Dermis microvascular lymphatic vessel endothelial cell (primary cell): ENCODE data around the gene CEP295NL. TPM values are rescaled to one million over a fixed set of nuclear protein-coding genes. Genes with fewer than 3 reads are reported as not detected.
"Not testable (repeated sequence)": the region's sequence is repeated elsewhere in the genome, so short reads cannot be mapped to it uniquely, and the experiment has no call there.

ENCODE experiments used
- DNase-seq, 2 donors: peaks; one replicate each; pipeline versions ENCODE4 v3.0.0 to v3.0.0-alpha.2; 2010; ENCODE audit warnings: low read depth in 2 of 2
- total RNA-seq: library from RNA; depleted of rRNA; stranded (reverse); fragments of >200 nt; gene quantifications from 2 replicates; pipeline ENCODE4 v1.2.1, GENCODE V29; 2014

Gene CEP295NL
- total RNA-seq, 1 donor from 2014 or later = 0.64 TPM

- no peak for DNase-seq
Observed at GRCh38 chr17:78905541-78905940, 2.5 kb upstream of the CEP295NL start.

- no peak for DNase-seq
Observed at GRCh38 chr17:78905116-78905515, 2.1 kb upstream of the CEP295NL start.

GRCh38 chr17:78904371-78904770, 1.4 kb upstream of the CEP295NL start:
- DNase-seq = no peak

GRCh38 chr17:78902231-78902630, 770 bp downstream of the CEP295NL start:
- not testable (repeated sequence) for DNase-seq

GRCh38 chr17:78901806-78902205, 1.2 kb downstream of the CEP295NL start:
- DNase-seq = no peak

- no peak for DNase-seq
Observed at GRCh38 chr17:78900816-78901215, 2.2 kb downstream of the CEP295NL start.

- no peak for DNase-seq
Observed at GRCh38 chr17:78899361-78900260, 3.4 kb downstream of the CEP295NL start.

GRCh38 chr17:78898947-78899346, 4.1 kb downstream of the CEP295NL start:
- no peak for DNase-seq

- no peak for DNase-seq
Observed at GRCh38 chr17:78898075-78898836, 4.7 kb downstream of the CEP295NL start.

GRCh38 chr17:78897664-78898047, 5.3 kb downstream of the CEP295NL start:
- DNase-seq = no peak

- no peak for DNase-seq
Observed at GRCh38 chr17:78896834-78897663, 6.0 kb downstream of the CEP295NL start.

GRCh38 chr17:78896091-78896833, 6.7 kb downstream of the CEP295NL start:
- DNase-seq = no peak

GRCh38 chr17:78895322-78895721, 7.7 kb downstream of the CEP295NL start:
- peak; percentile 80 to 83 for DNase-seq

GRCh38 chr17:78893684-78894083, 9.3 kb downstream of the CEP295NL start:
- no peak for DNase-seq

GRCh38 chr17:78892936-78893379, 10.0 kb downstream of the CEP295NL start:
- no peak for DNase-seq

- no peak for DNase-seq
Observed at GRCh38 chr17:78892520-78892919, 10.5 kb downstream of the CEP295NL start.

GRCh38 chr17:78892062-78892456, 10.9 kb downstream of the CEP295NL start:
- no peak for DNase-seq

- no peak for DNase-seq
Observed at GRCh38 chr17:78891406-78892061, 11.5 kb downstream of the CEP295NL start.

- no peak for DNase-seq
Observed at GRCh38 chr17:78890498-78890897, 12.5 kb downstream of the CEP295NL start.

GRCh38 chr17:78890096-78890495, 12.9 kb downstream of the CEP295NL start:
- DNase-seq = not testable (repeated sequence)
